Neural progenitor cell (in vitro differentiated cells): Measurements from ENCODE around the gene NF1.

Experiments
- CTCF ChIP-seq: fragments of 200-600 bp; sonication (generic); IDR thresholded peaks from 2 replicates; pipeline ENCODE4 v1.5.1; 2017; ENCODE audit warnings: antibody characterized with exemption, mild to moderate bottlenecking
- EZH2 ChIP-seq: fragments of 200-600 bp; sonication (generic); IDR thresholded peaks from 2 replicates; pipeline ENCODE4 v1.6.1; 2017; ENCODE audit warnings: antibody characterized with exemption, mild to moderate bottlenecking, moderate library complexity
- EZH2phosphoT487 ChIP-seq: fragments of 200-600 bp; sonication (generic); IDR thresholded peaks from 2 replicates; pipeline ENCODE4 v1.6.1; 2017; ENCODE audit warnings: antibody characterized with exemption

- TF ChIP-seq CTCF (no peak), EZH2 (no peak), EZH2phosphoT487 (no peak)
These were observed 318.5 kb downstream of the NF1 start for GRCh38 chr17:31413081-31413799.
